Measurements from ENCODE around the gene DOCK1. TPM values are rescaled to one million over a fixed set of nuclear protein-coding genes. Genes with fewer than 3 reads are reported as not detected.
"Not testable (repeated sequence)": the region's sequence is repeated elsewhere in the genome, so short reads cannot be mapped to it uniquely, and the experiment has no call there.

The DOCK1 gene
- polyA plus RNA-seq, 1 donor: 29.5 TPM

DNA sequence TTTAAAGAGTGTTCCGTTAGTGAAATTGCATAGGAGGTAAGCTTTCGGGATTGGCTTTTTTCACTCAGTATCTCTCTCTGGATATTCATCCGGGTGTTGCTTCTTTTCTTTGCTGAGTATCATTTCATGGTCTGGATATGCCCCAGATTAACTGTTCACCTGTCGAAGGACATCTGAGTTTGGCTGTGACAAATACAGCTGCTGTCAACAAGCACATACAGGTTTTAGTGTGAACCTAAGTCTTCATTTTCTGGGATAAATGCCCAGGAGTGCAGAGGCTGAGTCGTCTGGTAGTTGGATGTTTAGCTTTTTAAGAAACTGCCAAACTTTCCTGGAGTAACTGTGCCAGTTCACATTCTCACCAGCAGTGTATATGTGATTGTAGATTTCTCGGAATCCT is 5.6 kb downstream of the DOCK1 start:
- Histone ChIP-seq H3K27me3 (ENCODE audit: control insufficient read depth, insufficient read depth, low read length) (no peaks in the 10 kb centered on the region), H3K4me3 (ENCODE audit: low read length) (no peak overlapping the region), H3K27ac (ENCODE audit: low read length) (no peak overlapping the region), H3K36me3 (ENCODE audit: control insufficient read depth, insufficient read depth, low read length) (no peaks in the 10 kb centered on the region), H3K4me1 (ENCODE audit: control insufficient read depth, insufficient read depth, low read length) (no peaks in the 10 kb centered on the region), H3K9me3 (ENCODE audit: control insufficient read depth, low read depth, low read length) (no peaks in the 10 kb centered on the region)
- DNase-seq: no peak
- 100% methylated on average over 1 of the region's 6 CpGs for WGBS (ENCODE audit: insufficient coverage, low lambda C conversion rate)

DNA sequence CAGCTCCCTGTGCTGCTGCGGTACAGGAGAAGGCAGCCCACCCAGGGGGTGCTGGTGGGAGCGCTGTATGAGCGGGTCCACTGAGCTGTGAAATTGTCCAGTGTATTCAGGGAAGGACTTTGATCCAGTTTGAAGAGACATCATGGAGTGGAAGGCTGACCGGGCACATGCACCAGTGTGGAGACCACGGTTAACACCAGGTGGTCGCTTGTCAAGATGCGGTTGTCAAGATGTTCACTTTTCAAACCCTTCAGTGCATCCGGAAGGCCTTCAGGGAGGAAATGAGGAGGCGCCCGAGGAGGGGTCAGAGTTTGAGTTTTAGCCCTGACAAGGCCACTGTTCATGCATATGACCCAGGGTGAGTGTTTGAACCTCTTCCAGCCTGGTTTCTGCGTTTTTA is 6.1 kb downstream of the DOCK1 start:
- H3K27me3 ChIP-seq (ENCODE audit: control insufficient read depth, insufficient read depth, low read length): no peaks in the 10 kb centered on the region
- no peak overlapping the region for H3K27ac ChIP-seq (ENCODE audit: low read length)
- H3K36me3 ChIP-seq (ENCODE audit: control insufficient read depth, insufficient read depth, low read length): no peaks in the 10 kb centered on the region
- no peak for DNase-seq
- no peaks in the 10 kb centered on the region for H3K9me3 ChIP-seq (ENCODE audit: control insufficient read depth, low read depth, low read length)
- H3K4me3 ChIP-seq (ENCODE audit: low read length): no peak overlapping the region
- no peaks in the 10 kb centered on the region for H3K4me1 ChIP-seq (ENCODE audit: control insufficient read depth, insufficient read depth, low read length)
- no CpG with 5 or more reads among the region's 11 CpGs for WGBS (ENCODE audit: insufficient coverage, low lambda C conversion rate)

DNA sequence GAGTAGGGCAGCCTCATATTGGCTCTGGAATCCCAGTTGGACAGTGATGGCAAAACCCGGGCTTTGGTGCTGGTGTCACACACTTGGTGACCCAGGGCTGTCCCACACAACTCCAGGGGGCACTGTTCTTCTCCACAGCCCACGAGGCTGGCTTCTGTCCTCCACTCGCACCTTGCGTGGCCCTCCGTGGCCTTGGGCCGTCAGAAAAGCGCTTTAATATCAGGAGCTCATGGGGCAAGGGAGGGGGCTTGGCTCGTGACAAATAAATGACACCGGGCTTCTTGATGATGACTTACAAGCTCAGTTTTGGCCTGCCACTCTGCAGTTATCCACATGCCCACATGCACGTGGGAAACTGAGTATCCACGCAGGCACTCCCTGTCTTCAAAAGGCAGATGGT is 8.1 kb downstream of the DOCK1 start:
- peaks cover 3% of the 10 kb centered on the region for H3K9me3 ChIP-seq (ENCODE audit: control insufficient read depth, low read depth, low read length)
- no peak overlapping the region for H3K4me3 ChIP-seq (ENCODE audit: low read length)
- no peaks in the 10 kb centered on the region for H3K4me1 ChIP-seq (ENCODE audit: control insufficient read depth, insufficient read depth, low read length)
- DNase-seq: no peak
- H3K27ac ChIP-seq (ENCODE audit: low read length): no peak overlapping the region
- WGBS (ENCODE audit: insufficient coverage, low lambda C conversion rate): no CpG with 5 or more reads among the region's 11 CpGs
- H3K36me3 ChIP-seq (ENCODE audit: control insufficient read depth, insufficient read depth, low read length): no peaks in the 10 kb centered on the region
- H3K27me3 ChIP-seq (ENCODE audit: control insufficient read depth, insufficient read depth, low read length): no peaks in the 10 kb centered on the region

DNA sequence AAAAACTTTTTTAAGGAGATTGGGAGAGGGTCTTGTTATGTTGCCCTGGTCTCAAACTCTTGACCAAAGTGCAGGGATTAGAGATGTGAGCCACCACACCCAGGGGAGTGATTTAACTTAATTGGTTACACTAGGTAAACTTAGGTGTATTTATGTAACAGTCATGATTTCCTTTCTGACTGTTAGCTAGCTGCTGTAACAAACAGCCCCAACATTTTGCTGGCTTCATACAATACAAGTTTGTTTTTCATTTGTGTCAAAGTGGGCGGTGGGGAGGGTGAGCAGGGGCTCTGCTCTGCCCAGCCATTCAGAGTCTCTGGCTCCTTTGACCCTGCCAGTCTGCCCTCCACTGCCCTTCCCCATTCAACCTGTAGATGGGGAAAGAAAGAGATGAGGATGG is 9.3 kb downstream of the DOCK1 start:
- no peaks in the 10 kb centered on the region for H3K4me1 ChIP-seq (ENCODE audit: control insufficient read depth, insufficient read depth, low read length)
- no CpG with 5 or more reads among the region's 1 CpG for WGBS (ENCODE audit: insufficient coverage, low lambda C conversion rate)
- H3K9me3 ChIP-seq (ENCODE audit: control insufficient read depth, low read depth, low read length): peaks cover 3% of the 10 kb centered on the region
- no peak for DNase-seq
- no peak overlapping the region for H3K27ac ChIP-seq (ENCODE audit: low read length)
- H3K4me3 ChIP-seq (ENCODE audit: low read length): no peak overlapping the region
- H3K36me3 ChIP-seq (ENCODE audit: control insufficient read depth, insufficient read depth, low read length): no peaks in the 10 kb centered on the region
- H3K27me3 ChIP-seq (ENCODE audit: control insufficient read depth, insufficient read depth, low read length): no peaks in the 10 kb centered on the region

DNA sequence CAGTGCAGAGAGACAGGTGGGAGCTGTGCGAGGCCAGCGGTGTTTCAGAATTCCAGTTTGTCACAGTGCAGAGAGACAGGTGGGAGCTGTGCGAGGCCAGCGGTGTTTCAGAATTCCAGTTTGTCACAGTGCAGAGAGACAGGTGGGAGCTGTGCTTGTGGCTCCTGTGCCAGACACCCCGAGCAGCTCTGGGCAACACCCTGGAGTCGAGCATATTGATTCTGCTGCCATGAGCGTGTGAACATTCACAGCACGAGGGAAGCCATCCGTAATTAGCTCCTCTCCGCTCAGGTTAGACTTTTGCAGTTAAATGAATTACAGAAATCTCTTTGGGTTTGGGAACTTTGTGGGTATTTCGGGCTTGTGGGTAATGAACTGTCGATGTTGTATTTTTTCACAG is 11.7 kb downstream of the DOCK1 start:
- not testable (repeated sequence) for H3K27me3 ChIP-seq (ENCODE audit: control insufficient read depth, insufficient read depth, low read length); DNase-seq; H3K27ac ChIP-seq (ENCODE audit: low read length); H3K4me1 ChIP-seq (ENCODE audit: control insufficient read depth, insufficient read depth, low read length); H3K36me3 ChIP-seq (ENCODE audit: control insufficient read depth, insufficient read depth, low read length); H3K4me3 ChIP-seq (ENCODE audit: low read length); H3K9me3 ChIP-seq (ENCODE audit: control insufficient read depth, low read depth, low read length)
- no CpG with 5 or more reads among the region's 12 CpGs for WGBS (ENCODE audit: insufficient coverage, low lambda C conversion rate)

DNA sequence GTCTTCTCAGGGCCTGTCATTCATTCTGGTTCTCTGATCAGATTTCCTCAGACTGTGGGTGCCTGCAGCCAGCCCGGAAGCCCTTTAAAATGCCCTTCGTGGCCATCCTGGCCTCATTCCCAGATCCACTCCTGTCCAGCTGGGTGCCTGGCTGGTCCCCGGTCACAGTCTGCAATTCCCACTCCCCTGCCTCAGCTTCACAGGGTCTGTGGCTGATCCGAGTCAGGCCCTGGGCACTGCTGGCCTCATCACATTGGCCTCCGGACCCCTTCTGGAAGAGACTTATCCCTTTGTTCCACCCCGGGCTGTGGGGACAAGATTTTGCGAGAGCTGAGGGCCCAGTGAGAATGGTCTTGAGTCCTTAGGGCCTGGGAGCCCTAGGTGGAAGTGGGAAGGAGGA is 12.1 kb downstream of the DOCK1 start:
- no peak for DNase-seq

DNA sequence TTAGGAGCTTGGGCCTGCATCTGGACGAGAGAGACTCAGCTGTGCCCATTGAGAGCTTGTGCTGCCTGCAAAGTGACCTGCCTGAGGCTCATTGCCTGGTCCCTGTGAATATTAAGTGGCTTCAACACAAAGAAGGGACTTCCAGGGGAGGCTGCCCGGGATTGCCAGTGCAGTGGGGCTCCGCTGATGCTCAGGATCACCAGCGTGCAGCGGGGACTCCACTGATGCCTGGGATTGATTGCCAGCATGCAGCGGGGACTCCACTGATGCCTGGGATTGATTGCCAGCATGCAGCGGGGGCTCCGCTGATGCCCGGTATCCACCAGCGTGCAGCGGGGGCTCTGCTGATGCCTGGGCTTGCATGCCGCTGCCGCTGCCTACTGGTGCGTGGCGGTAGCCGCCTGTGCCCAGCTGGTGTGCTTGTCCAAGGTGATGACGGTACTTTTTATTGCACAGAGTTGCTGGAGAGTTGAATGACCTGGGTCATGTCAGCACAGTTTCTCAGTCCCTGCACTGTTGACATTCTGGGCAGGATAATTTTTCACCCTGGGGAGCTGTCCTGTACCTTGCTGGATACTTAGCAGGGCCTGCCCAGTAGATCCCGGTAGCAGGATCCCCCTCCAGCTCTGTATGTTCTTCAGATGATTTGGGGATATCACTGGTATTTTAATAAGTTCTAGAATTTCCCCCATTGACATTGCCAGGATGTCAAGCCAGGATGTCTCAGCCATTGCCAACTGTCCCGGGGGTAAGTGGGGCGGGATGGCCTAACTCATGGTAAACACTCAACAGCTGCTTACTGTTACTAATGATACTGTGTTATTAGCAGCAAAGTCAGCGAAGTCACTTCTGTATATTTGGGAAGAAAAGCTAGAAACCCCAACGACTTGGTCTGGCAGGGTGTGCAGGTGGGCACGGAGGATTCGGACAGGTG is 13.0 kb downstream of the DOCK1 start:
- H3K27ac ChIP-seq (ENCODE audit: low read length): no peak overlapping the region

More for the DNA sequence above, 12.1 kb downstream of the DOCK1 start:
- no peak overlapping the region for H3K4me3 ChIP-seq (ENCODE audit: low read length)
- H3K9me3 ChIP-seq (ENCODE audit: control insufficient read depth, low read depth, low read length): peaks cover 3% of the 10 kb centered on the region
- no peaks in the 10 kb centered on the region for H3K4me1 ChIP-seq (ENCODE audit: control insufficient read depth, insufficient read depth, low read length)
- no peaks in the 10 kb centered on the region for H3K27me3 ChIP-seq (ENCODE audit: control insufficient read depth, insufficient read depth, low read length)
- H3K27ac ChIP-seq (ENCODE audit: low read length): no peak overlapping the region
- H3K36me3 ChIP-seq (ENCODE audit: control insufficient read depth, insufficient read depth, low read length): no peaks in the 10 kb centered on the region
- no CpG with 5 or more reads among the region's 7 CpGs for WGBS (ENCODE audit: insufficient coverage, low lambda C conversion rate)

DNA sequence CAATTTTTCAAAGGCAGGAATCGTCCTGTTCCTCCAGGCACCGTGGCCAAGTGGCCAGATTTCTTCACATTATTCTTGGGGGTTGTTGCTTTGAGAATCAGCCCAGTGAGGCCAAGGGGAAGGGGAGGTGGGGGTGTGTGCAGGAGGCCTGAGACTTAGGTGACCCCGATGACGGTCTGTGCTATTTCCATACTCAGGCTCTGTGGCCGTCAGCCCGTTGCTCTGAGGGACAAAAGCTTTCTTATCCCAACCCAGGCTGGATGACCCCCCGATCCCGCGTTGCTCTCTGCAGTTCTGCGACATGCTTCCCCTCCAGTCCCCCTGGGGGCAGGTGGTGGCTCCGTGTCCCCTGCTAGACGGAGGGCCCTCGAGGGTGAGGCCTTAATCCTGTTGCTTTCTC is 14.2 kb downstream of the DOCK1 start:
- Histone ChIP-seq H3K4me1 (ENCODE audit: control insufficient read depth, insufficient read depth, low read length) (no peaks in the 10 kb centered on the region), H3K27ac (ENCODE audit: low read length) (no peak overlapping the region), H3K9me3 (ENCODE audit: control insufficient read depth, low read depth, low read length) (peaks cover 3% of the 10 kb centered on the region), H3K4me3 (ENCODE audit: low read length) (no peak overlapping the region), H3K36me3 (ENCODE audit: control insufficient read depth, insufficient read depth, low read length) (no peaks in the 10 kb centered on the region), H3K27me3 (ENCODE audit: control insufficient read depth, insufficient read depth, low read length) (no peaks in the 10 kb centered on the region)
- WGBS (ENCODE audit: insufficient coverage, low lambda C conversion rate): no CpG with 5 or more reads among the region's 13 CpGs
- no peak for DNase-seq

More for the DNA sequence above, 13.0 kb downstream of the DOCK1 start:
- no peaks in the 10 kb centered on the region for H3K27me3 ChIP-seq (ENCODE audit: control insufficient read depth, insufficient read depth, low read length)
- WGBS (ENCODE audit: insufficient coverage, low lambda C conversion rate): 100% methylated on average over 1 of the region's 24 CpGs
- peaks cover 3% of the 10 kb centered on the region for H3K9me3 ChIP-seq (ENCODE audit: control insufficient read depth, low read depth, low read length)
- no peak for DNase-seq
- H3K36me3 ChIP-seq (ENCODE audit: control insufficient read depth, insufficient read depth, low read length): no peaks in the 10 kb centered on the region
- H3K4me1 ChIP-seq (ENCODE audit: control insufficient read depth, insufficient read depth, low read length): no peaks in the 10 kb centered on the region
- no peak overlapping the region for H3K4me3 ChIP-seq (ENCODE audit: low read length)

DNA sequence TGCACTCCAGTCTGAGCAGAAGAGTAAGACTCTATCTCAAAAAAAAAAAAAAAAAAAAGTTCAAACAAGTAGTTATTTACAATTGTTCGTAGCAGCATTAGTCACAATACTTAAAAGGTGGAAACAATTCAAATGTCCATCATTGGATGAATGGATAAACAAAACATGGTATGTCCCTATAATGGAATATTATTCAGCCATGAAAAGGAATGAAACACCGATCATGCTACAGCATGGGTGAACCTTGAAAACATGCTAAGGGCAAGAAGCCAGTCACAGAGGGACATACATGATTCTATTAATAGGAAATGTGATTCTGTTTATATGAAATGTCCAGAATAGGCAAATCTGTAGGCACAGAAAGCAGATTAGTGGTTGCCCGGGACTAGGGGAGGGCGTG is 15.9 kb downstream of the DOCK1 start:
- H3K9me3 ChIP-seq (ENCODE audit: control insufficient read depth, low read depth, low read length): peaks cover 3% of the 10 kb centered on the region
- no peak for DNase-seq
- no peaks in the 10 kb centered on the region for H3K36me3 ChIP-seq (ENCODE audit: control insufficient read depth, insufficient read depth, low read length)
- no CpG with 5 or more reads among the region's 4 CpGs for WGBS (ENCODE audit: insufficient coverage, low lambda C conversion rate)
- no peak overlapping the region for H3K27ac ChIP-seq (ENCODE audit: low read length)
- H3K27me3 ChIP-seq (ENCODE audit: control insufficient read depth, insufficient read depth, low read length): no peaks in the 10 kb centered on the region
- H3K4me1 ChIP-seq (ENCODE audit: control insufficient read depth, insufficient read depth, low read length): no peaks in the 10 kb centered on the region
- H3K4me3 ChIP-seq (ENCODE audit: low read length): no peak overlapping the region

DNA sequence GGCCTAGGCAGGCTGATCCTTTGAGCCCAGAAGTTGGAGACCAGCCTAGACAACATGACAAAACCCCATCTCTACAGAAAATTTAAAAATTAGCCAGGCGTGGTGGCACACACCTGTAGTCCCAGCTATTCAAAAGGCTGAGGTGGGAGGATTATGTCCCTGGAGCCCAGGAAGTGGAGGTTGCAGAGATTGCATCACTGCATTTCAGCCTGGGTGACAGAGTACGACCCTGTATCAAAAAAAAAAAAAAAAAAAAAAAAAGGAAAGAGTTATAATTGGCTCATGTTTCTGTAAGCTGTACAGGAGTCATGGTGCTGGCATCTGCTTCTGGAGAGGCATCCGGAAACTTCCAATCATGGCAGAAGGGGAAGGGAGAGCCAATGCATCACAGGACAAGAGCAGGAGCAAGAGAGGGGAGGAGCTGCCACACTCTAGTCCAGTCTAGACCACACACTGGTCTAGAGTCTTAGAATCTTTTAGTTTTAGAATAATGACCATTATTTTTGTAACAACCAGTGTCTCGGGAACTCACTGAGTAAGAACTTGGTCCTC is 16.8 kb downstream of the DOCK1 start:
- Histone ChIP-seq H3K27me3 (ENCODE audit: control insufficient read depth, insufficient read depth, low read length) (no peaks in the 10 kb centered on the region), H3K4me3 (ENCODE audit: low read length) (no peak overlapping the region), H3K36me3 (ENCODE audit: control insufficient read depth, insufficient read depth, low read length) (peaks cover 4% of the 10 kb centered on the region), H3K27ac (ENCODE audit: low read length) (no peak overlapping the region), H3K4me1 (ENCODE audit: control insufficient read depth, insufficient read depth, low read length) (no peaks in the 10 kb centered on the region), H3K9me3 (ENCODE audit: control insufficient read depth, low read depth, low read length) (no peaks in the 10 kb centered on the region)
- DNase-seq: no peak
- WGBS (ENCODE audit: insufficient coverage, low lambda C conversion rate): 57% methylated on average over 1 of the region's 4 CpGs
